ENCODE results near the gene SNAPC1.
"Not testable (repeated sequence)": the region's sequence is repeated elsewhere in the genome, so short reads cannot be mapped to it uniquely, and the experiment has no call there.

The SNAPC1 gene

DNA sequence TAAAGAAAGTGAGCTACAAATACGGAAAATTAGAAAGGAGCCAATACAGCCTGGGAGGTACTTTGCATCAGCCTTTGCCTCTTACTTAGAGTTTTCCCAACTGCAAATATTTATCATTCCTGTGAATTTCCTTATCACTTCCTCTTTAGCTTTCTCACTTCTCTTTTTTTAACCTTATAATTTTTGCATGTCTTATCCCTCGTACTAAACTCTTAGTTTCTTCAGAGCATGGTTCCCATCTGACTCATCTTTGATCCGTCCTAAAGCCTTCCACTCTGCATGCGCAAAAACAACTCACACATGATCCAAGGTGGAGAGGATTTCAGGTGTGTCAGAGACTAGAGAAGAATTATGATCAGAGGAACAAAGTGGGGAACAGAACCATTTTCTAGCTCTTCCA is 9.6 kb upstream of the SNAPC1 start:
- H3K4me1 Mint-ChIP-seq: peaks cover 23% of the 10 kb centered on the region
- no peaks in the 10 kb centered on the region for H3K27me3 Mint-ChIP-seq (ENCODE audit: low read depth)
- no peak overlapping the region for H3K27ac Mint-ChIP-seq

DNA sequence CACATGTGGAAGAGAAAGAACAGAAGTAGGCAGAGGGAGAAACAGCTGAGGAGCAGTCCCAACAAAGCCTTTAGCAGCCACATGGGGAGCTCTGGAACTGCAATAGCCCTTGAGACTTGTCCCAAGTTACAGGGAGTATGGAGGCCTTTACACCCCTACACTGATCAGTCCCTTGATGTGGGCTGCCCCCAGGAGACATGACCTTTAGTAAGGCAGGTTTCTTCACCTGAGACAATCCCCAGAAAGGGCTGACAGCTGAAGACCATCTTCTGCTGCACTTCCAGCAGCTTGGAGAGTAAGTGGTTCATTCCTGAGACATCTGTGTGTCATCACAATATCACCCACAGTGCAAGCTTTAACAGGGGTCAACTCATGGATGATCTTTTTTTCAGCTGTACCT is 8.6 kb upstream of the SNAPC1 start:
- no peaks in the 10 kb centered on the region for H3K9me3 Mint-ChIP-seq

More for the DNA sequence above, 9.6 kb upstream of the SNAPC1 start:
- Mint-ChIP-seq H3K4me3 (no peak overlapping the region), H3K36me3 (ENCODE audit: low read depth) (peaks cover 10% of the 10 kb centered on the region), H3K9me3 (no peaks in the 10 kb centered on the region)
- TF ChIP-seq, protein P1, sequence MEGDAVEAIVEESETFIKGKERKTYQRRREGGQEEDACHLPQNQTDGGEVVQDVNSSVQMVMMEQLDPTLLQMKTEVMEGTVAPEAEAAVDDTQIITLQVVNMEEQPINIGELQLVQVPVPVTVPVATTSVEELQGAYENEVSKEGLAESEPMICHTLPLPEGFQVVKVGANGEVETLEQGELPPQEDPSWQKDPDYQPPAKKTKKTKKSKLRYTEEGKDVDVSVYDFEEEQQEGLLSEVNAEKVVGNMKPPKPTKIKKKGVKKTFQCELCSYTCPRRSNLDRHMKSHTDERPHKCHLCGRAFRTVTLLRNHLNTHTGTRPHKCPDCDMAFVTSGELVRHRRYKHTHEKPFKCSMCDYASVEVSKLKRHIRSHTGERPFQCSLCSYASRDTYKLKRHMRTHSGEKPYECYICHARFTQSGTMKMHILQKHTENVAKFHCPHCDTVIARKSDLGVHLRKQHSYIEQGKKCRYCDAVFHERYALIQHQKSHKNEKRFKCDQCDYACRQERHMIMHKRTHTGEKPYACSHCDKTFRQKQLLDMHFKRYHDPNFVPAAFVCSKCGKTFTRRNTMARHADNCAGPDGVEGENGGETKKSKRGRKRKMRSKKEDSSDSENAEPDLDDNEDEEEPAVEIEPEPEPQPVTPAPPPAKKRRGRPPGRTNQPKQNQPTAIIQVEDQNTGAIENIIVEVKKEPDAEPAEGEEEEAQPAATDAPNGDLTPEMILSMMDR (IDR thresholded peaks at IDR 0.05; ENCODE audit: unreplicated experiment in 3 of 3): no peak

DNA sequence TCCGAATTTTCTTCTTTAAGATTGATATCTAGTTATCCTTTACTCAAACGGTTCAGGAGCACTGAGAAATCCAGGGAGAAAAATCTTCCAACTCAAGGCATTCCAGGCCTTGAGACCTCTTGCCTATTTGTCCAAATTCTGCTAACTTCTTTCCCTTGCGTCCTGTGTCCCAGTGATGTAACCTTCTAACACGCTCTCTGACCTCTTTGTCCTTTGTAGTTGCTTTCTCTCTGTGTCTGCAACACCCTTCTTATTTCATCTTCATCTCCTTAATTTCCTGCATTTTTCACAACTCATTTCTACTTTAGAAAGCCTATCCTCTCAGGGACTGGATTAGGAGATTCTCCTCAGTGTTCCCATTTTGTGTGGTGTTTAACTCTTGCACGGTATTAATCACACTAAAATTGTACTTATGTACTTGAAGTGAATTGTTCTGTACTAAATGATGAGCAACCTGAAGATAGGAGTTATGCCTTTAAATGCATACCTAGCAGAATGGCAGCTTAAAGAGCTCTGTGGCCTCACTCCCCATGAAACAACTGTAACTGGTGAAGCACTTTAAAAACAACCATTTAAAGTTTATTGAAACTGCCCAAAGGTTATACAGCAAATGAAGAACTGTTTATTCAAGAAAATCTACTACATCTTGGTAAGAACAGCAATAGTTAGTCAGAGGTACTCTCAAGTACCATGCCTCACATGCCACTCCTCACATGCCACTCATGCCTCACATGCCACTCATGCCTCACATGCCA is 7.4 kb upstream of the SNAPC1 start:
- Mint-ChIP-seq H3K4me1 (peaks cover 21% of the 10 kb centered on the region), H3K27ac (no peak overlapping the region), H3K36me3 (ENCODE audit: low read depth) (no peaks in the 10 kb centered on the region), H3K9me3 (no peaks in the 10 kb centered on the region), H3K27me3 (ENCODE audit: low read depth) (no peaks in the 10 kb centered on the region), H3K4me3 (no peak overlapping the region)
- TF ChIP-seq, protein P1 (IDR thresholded peaks at IDR 0.05; ENCODE audit: unreplicated experiment in 3 of 3): no peak

More for the DNA sequence above, 8.6 kb upstream of the SNAPC1 start:
- Mint-ChIP-seq H3K27ac (no peak overlapping the region), H3K36me3 (ENCODE audit: low read depth) (peaks cover 5% of the 10 kb centered on the region), H3K27me3 (ENCODE audit: low read depth) (no peaks in the 10 kb centered on the region), H3K4me1 (peaks cover 23% of the 10 kb centered on the region), H3K4me3 (no peak overlapping the region)
- TF ChIP-seq, protein P1 (IDR thresholded peaks at IDR 0.05; ENCODE audit: unreplicated experiment in 3 of 3): no peak

DNA sequence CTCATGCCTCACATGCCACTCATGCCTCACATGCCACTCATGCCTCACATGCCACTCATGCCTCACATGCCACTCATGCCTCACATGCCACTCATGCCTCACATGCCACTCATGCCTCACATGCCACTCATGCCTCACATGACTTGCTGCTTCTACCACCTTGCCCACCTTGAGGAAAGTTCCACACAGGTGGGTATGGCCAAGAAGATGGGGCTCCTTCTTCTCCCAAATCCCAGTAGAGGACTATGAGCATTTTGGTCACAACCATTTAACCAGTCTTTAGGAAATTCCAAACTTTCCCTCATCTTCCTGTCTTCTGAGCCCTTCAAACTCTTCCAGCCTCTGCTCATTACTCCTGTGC is 6.9 kb upstream of the SNAPC1 start:
- not testable (repeated sequence) for H3K27ac Mint-ChIP-seq; H3K4me3 Mint-ChIP-seq; H3K36me3 Mint-ChIP-seq (ENCODE audit: low read depth); H3K9me3 Mint-ChIP-seq; H3K27me3 Mint-ChIP-seq (ENCODE audit: low read depth)
- H3K4me1 Mint-ChIP-seq: peaks cover 19% of the 10 kb centered on the region

DNA sequence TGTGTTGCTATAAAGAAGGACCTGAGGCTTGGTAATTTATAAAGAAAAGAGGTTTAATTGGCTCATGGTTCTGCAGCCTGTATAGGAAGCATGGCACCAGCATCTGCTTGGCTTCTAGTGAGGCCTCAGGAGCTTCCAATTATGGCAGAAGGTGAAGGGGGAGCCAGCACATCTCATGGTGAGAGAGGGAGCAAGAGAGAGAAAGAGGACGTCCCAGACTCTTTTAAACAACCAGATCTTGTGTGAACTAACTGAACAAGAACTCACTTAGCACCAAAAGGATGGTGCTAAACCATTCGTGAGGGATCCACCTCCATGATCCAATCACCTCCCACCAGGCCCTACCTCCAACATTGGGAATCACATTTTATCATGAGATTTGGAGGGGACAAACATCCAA is 6.1 kb upstream of the SNAPC1 start:
- no peak overlapping the region for H3K4me3 Mint-ChIP-seq
- H3K4me1 Mint-ChIP-seq: peaks cover 15% of the 10 kb centered on the region
- no peaks in the 10 kb centered on the region for H3K9me3 Mint-ChIP-seq
- TF ChIP-seq, protein P1 (IDR thresholded peaks at IDR 0.05; ENCODE audit: unreplicated experiment in 3 of 3): no peak
- H3K27me3 Mint-ChIP-seq (ENCODE audit: low read depth): no peaks in the 10 kb centered on the region
- no peaks in the 10 kb centered on the region for H3K36me3 Mint-ChIP-seq (ENCODE audit: low read depth)
- H3K27ac Mint-ChIP-seq: no peak overlapping the region

DNA sequence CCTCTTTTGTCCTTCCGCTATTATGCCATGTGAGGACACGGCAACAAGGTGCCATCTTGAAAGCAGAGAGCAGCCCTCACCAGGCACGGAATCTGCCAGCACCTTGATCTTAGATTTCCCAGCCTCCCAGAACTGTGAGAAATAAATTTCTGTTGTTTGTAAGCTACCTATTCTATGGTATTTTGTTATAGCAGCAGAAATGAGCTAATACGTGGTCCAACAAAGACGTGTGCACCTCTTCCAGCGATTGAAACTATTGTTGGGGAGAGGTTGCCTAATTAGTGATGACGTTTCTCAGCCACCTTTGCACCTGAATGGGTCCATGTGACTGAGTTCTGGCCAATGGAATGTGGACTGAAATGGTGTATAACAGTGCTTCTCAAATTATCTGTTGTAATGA is 2.3 kb upstream of the SNAPC1 start:
- no peak overlapping the region for H3K27ac Mint-ChIP-seq
- TF ChIP-seq, protein P1 (IDR thresholded peaks at IDR 0.05; ENCODE audit: unreplicated experiment in 3 of 3): no peak
- no peaks in the 10 kb centered on the region for H3K36me3 Mint-ChIP-seq (ENCODE audit: low read depth)
- H3K27me3 Mint-ChIP-seq (ENCODE audit: low read depth): no peaks in the 10 kb centered on the region
- peaks cover 28% of the 10 kb centered on the region for H3K4me1 Mint-ChIP-seq
- H3K9me3 Mint-ChIP-seq: no peaks in the 10 kb centered on the region
- no peak overlapping the region for H3K4me3 Mint-ChIP-seq

Measured in nephron (organoid).